SK-N-SH (cell line): ENCODE measurements around the gene TP53BP1. TPM values are rescaled to one million over a fixed set of nuclear protein-coding genes. Genes with fewer than 3 reads are reported as not detected.

ENCODE experiments used
- CTCF ChIA-PET: fragments of 300-600, 350-600 bp; formaldehyde crosslinking; extraction: SDS; loops from one replicate; lab custom pipeline; 2021; lab: Yijun Ruan, JAX
- POLR2A ChIA-PET: fragments of 350-600 bp; sonication (Branson Sonifier 250); formaldehyde crosslinking; extraction: SDS; loops from one replicate; lab custom pipeline; 2020; ENCODE audit warnings: antibody characterized with exemption, inconsistent platforms; lab: Yijun Ruan, JAX
- DNase-seq: peaks from one replicate; pipeline ENCODE4 v3.0.0; 2012
- H2AFZ ChIP-seq: fragments of 200-600 bp; sonication (generic); 2 replicates; pipeline ENCODE4 v1.8.1; 2016; ENCODE audit warnings: antibody characterized with exemption, mild to moderate bottlenecking, low read depth
- H3F3A ChIP-seq: fragments of 200-600 bp; sonication (generic); replicated peaks from 2 replicates; pipeline ENCODE3; 2016; ENCODE audit warnings: antibody characterized with exemption, mild to moderate bottlenecking; ENCODE audit not compliant: insufficient read depth
- H3K27ac ChIP-seq, 2 experiments: fragments of 200-500 bp in 1 of 2; fragments of 200-600 bp in 1 of 2; sonication (Bioruptor generic) in 1 of 2; sonication (generic), shearing (Covaris generic) in 1 of 2; 2 replicates each; pipeline versions ENCODE4 v1.5.1 to v1.6.1; 2014 to 2016; ENCODE audit warnings: low read depth in 2 of 2, inconsistent platforms in 1 of 2, low read length in 1 of 2, mild to moderate bottlenecking in 1 of 2, mixed read lengths in 1 of 2
- H3K27me3 ChIP-seq: fragments of 200-600 bp; sonication (generic), shearing (Covaris generic); 2 replicates; pipeline ENCODE4 v1.6.1; 2016; ENCODE audit warnings: mixed run types; ENCODE audit not compliant: insufficient read depth
- H3K36me3 ChIP-seq, 2 experiments: fragments of 200-500 bp in 1 of 2; fragments of 200-600 bp in 1 of 2; sonication (Bioruptor generic) in 1 of 2; sonication (generic) in 1 of 2; replicated peaks in 1 of 2; 2 replicates each; pipeline versions ENCODE3 to v1.5.1; 2014 to 2016; ENCODE audit warnings: low read length in 1 of 2, mild to moderate bottlenecking in 1 of 2; ENCODE audit not compliant: insufficient read depth in 2 of 2, control insufficient read depth in 1 of 2
- H3K4me1 ChIP-seq, 2 experiments: fragments of 200-500 bp in 1 of 2; fragments of 200-600 bp in 1 of 2; sonication (Bioruptor generic) in 1 of 2; sonication (generic), shearing (Covaris generic) in 1 of 2; 2 replicates each; pipeline versions ENCODE4 v1.5.1 to v1.6.1; 2014 to 2016; ENCODE audit warnings: low read depth in 1 of 2, low read length in 1 of 2, mixed run types in 1 of 2; ENCODE audit not compliant: insufficient read depth in 2 of 2, control insufficient read depth in 1 of 2
- H3K4me2 ChIP-seq: fragments of 200-600 bp; sonication (generic), shearing (Covaris generic); 2 replicates; pipeline ENCODE4 v1.6.1; 2017; ENCODE audit warnings: mixed run types
- H3K4me3 ChIP-seq, 2 experiments: fragments of 200-500 bp in 1 of 2; fragments of 200-600 bp in 1 of 2; sonication (Bioruptor generic) in 1 of 2; sonication (generic), shearing (Covaris generic) in 1 of 2; 2 replicates each; pipeline versions ENCODE4 v1.5.1 to v1.8.1; 2014 to 2016; ENCODE audit warnings: low read depth in 2 of 2, inconsistent platforms in 1 of 2, low read length in 1 of 2, mild to moderate bottlenecking in 1 of 2, mixed read lengths in 1 of 2, moderate library complexity in 1 of 2
- H3K79me2 ChIP-seq: fragments of 200-600 bp; sonication (generic); 2 replicates; pipeline ENCODE4 v1.8.1; 2017; ENCODE audit warnings: mild to moderate bottlenecking; ENCODE audit not compliant: insufficient read depth
- H3K9ac ChIP-seq: fragments of 200-600 bp; sonication (generic); 2 replicates; pipeline ENCODE4 v1.6.1; 2017; ENCODE audit warnings: mixed run types
- H3K9me2 ChIP-seq: fragments of 200-600 bp; sonication (generic); 2 replicates; pipeline ENCODE4 v1.6.1; 2017; ENCODE audit warnings: mixed run types
- H3K9me3 ChIP-seq: fragments of 200-600 bp; sonication (generic); 2 replicates; pipeline ENCODE4 v1.6.1; 2017; ENCODE audit warnings: mixed run types, mild to moderate bottlenecking, moderate library complexity
- H4K20me1 ChIP-seq: fragments of 200-600 bp; sonication (generic); 2 replicates; pipeline ENCODE4 v1.6.1; 2017; ENCODE audit warnings: mild to moderate bottlenecking, mixed run types; ENCODE audit not compliant: insufficient read depth
- EZH2phosphoT487 ChIP-seq: fragments of 200-600 bp; sonication (generic); IDR thresholded peaks from 2 replicates; pipeline ENCODE4 v1.6.1; 2017; ENCODE audit warnings: low read depth, mixed run types, mild to moderate bottlenecking, antibody characterized with exemption, moderate library complexity, borderline replicate concordance
- FOXJ3 ChIP-seq: sonication (generic); formaldehyde crosslinking; IDR thresholded peaks from 2 replicates; pipeline ENCODE4 v1.5.1; 2020; ENCODE audit warnings: mild to moderate bottlenecking, missing genetic modification reagents
- POLR2AphosphoS5 ChIP-seq: IDR thresholded peaks from 2 replicates; pipeline ENCODE4 v1.6.1; 2012; ENCODE audit warnings: low read depth, low read length
- RAD21 ChIP-seq: IDR thresholded peaks from 2 replicates; pipeline ENCODE4 v1.6.1; 2012; ENCODE audit warnings: mild to moderate bottlenecking, low read length
- RCOR1 ChIP-seq: fragments of 150-350 bp; IDR thresholded peaks from 2 replicates; pipeline ENCODE4 v1.6.1; 2017; ENCODE audit warnings: antibody characterized with exemption, low read length
- RFX5 ChIP-seq: IDR thresholded peaks from 2 replicates; pipeline ENCODE4 v1.6.1; 2012; ENCODE audit warnings: mild to moderate bottlenecking, improper control_type of control experiment, low read length
- RXRA ChIP-seq: IDR thresholded peaks from 2 replicates; pipeline ENCODE4 v1.4.0; 2012; ENCODE audit warnings: low read depth, mild to moderate bottlenecking, borderline replicate concordance
- TEAD4 ChIP-seq: IDR thresholded peaks from 2 replicates; pipeline ENCODE4 v1.4.0; 2012; ENCODE audit warnings: mild to moderate bottlenecking, borderline replicate concordance; ENCODE audit not compliant: insufficient read depth
- USF1 ChIP-seq: IDR thresholded peaks from 2 replicates; pipeline ENCODE4 v1.4.0; 2012; ENCODE audit warnings: low read depth, borderline replicate concordance
- YY1 ChIP-seq: IDR thresholded peaks from 2 replicates; pipeline ENCODE4 v1.4.0; 2012; ENCODE audit warnings: low read depth, mild to moderate bottlenecking
- ZBTB33 ChIP-seq: IDR thresholded peaks from 2 replicates; pipeline ENCODE4 v1.4.0; 2012; ENCODE audit warnings: low read depth, borderline replicate concordance
- WGBS: methylation state at CpG from one replicate; pipeline ENCODE4 v1.1.6; 2017; ENCODE audit warnings: low lambda C conversion rate; 5-methylcytosine and 5-hydroxymethylcytosine counted together
- polyA plus RNA-seq, 3 experiments: library from polyadenylated mRNA; depleted of rRNA; stranded (reverse); fragments of >200 nt; gene quantifications; 2 replicates each; pipeline ENCODE4 v1.2.3, GENCODE V29; 2012

TP53BP1 gene
- polyA plus RNA-seq, 1 of the 3 experiments (the other 2 are of a cell fraction): 27.1 TPM

GRCh38 chr15:43541785-43542184, 48.8 kb upstream of the TP53BP1 start:
- peaks cover 7% of the 10 kb centered on the region for H3K9me3 ChIP-seq
- H2AFZ ChIP-seq: no peak overlapping the region
- H3K79me2 ChIP-seq: no peaks in the 10 kb centered on the region
- no peak overlapping the region for H3K4me2 ChIP-seq
- H3K9ac ChIP-seq: no peak overlapping the region
- H3K27ac ChIP-seq: no peak overlapping the region
- CTCF ChIA-PET: interaction anchor here (1.6 kb wide), 1 partner anchor 18 kb away, joined by 4 read pairs; no protein-coding TSS in a partner anchor
- no peaks in the 10 kb centered on the region for H3K9me2 ChIP-seq
- H3F3A ChIP-seq: no peaks in the 10 kb centered on the region
- H3K27me3 ChIP-seq: no peaks in the 10 kb centered on the region
- no peaks in the 10 kb centered on the region for H3K36me3 ChIP-seq
- DNase-seq: no peak
- POLR2A ChIA-PET: no interaction called here
- TF ChIP-seq RCOR1 (no peak), POLR2AphosphoS5 (no peak), YY1 (no peak), FOXJ3 (CRISPR knock-in tag) (no peak), EZH2phosphoT487 (no peak), TEAD4 (no peak), RFX5 (no peak), ZBTB33 (no peak)
- H3K4me1 ChIP-seq: no peaks in the 10 kb centered on the region
- no peaks in the 10 kb centered on the region for H4K20me1 ChIP-seq
- no peak overlapping the region for H3K4me3 ChIP-seq

- H3K79me2 ChIP-seq: no peaks in the 10 kb centered on the region
- H3K9me2 ChIP-seq: no peaks in the 10 kb centered on the region
- H3K4me1 ChIP-seq: no peaks in the 10 kb centered on the region
- no peak overlapping the region for H3K27ac ChIP-seq
- H3K9ac ChIP-seq: no peak overlapping the region
- no peak overlapping the region for H3K4me2 ChIP-seq
- CTCF ChIA-PET: no interaction called here
- H3F3A ChIP-seq: no peaks in the 10 kb centered on the region
- POLR2A ChIA-PET: no interaction called here
- no peaks in the 10 kb centered on the region for H3K9me3 ChIP-seq
- no peak for DNase-seq
- peaks cover 0 to 2% of the 10 kb centered on the region in 2 experiments for H3K36me3 ChIP-seq
- TF ChIP-seq RAD21 (no peak), RXRA (no peak), FOXJ3 (CRISPR knock-in tag) (no peak), USF1 (no peak)
- TF ChIP-seq, all 33 proteins: peak for 0
- no peak overlapping the region for H2AFZ ChIP-seq
- no peaks in the 10 kb centered on the region for H3K27me3 ChIP-seq
- H4K20me1 ChIP-seq: no peaks in the 10 kb centered on the region
- 73% methylated on average over 2 of the region's 2 CpGs for WGBS
- H3K4me3 ChIP-seq: no peak overlapping the region
Observed at GRCh38 chr15:43538091-43538490, 45.1 kb upstream of the TP53BP1 start.
